Esophagus muscularis mucosa (tissue), 4 donors: ENCODE results near the gene VPS13D. TPM values are rescaled to one million over a fixed set of nuclear protein-coding genes. Genes with fewer than 3 reads are reported as not detected.
A peak's percentile ranks its signal among the peaks of the same experiment; 100 is the strongest.

Source experiments
- DNase-seq: peaks from one replicate; pipeline ENCODE4 v3.0.0-alpha.2; 2017; ENCODE audit errors: extremely low spot score
- H3K27ac ChIP-seq, 4 donors: fragments of 200-600 bp; sonication (generic); replicated peaks in 1 of 4; 1 replicate in 3 of 4; 2 replicates in 1 of 4; pipeline ENCODE4 v1.5.1; 2016 to 2019; ENCODE audit warnings: mild to moderate bottlenecking in 1 of 4
- H3K27me3 ChIP-seq, 4 donors: fragments of 200-600 bp; sonication (generic); one replicate each; pipeline versions ENCODE4 v1.5.1 to v1.6.0; 2016 to 2019
- H3K36me3 ChIP-seq, 4 donors: fragments of 200-600 bp; sonication (generic); one replicate each; pipeline ENCODE4 v1.5.1; 2016 to 2019
- H3K4me1 ChIP-seq, 4 donors: fragments of 200-600 bp; sonication (generic); one replicate each; pipeline ENCODE4 v1.5.1; 2016 to 2019
- H3K4me3 ChIP-seq, 4 donors: fragments of 200-600 bp; sonication (generic); 1 replicate in 2 of 4; 2 replicates in 2 of 4; pipeline ENCODE4 v1.5.1; 2016 to 2019; ENCODE audit warnings: mild to moderate bottlenecking in 4 of 4, moderate library complexity in 1 of 4
- H3K9me3 ChIP-seq, 4 donors: fragments of 200-600 bp; sonication (generic); 1 replicate in 3 of 4; 2 replicates in 1 of 4; pipeline ENCODE4 v1.5.1; 2016 to 2019
- CTCF ChIP-seq, 3 experiments: fragments of 200-600 bp in 2 of 3; fragments of 450-650 bp in 1 of 3; sonication (generic) in 2 of 3; IDR thresholded peaks; one replicate each; pipeline ENCODE4 v1.5.1; 2017 to 2019; ENCODE audit warnings: antibody characterized with exemption in 3 of 3, mild to moderate bottlenecking in 2 of 3, moderate library complexity in 1 of 3
- EP300 ChIP-seq: sonication (generic); formaldehyde crosslinking; IDR thresholded peaks from one replicate; pipeline ENCODE4 v1.6.1; 2017; ENCODE audit warnings: antibody characterized with exemption
- POLR2A ChIP-seq: fragments of 450-650 bp; IDR thresholded peaks from one replicate; pipeline ENCODE4 v1.6.1; 2017; ENCODE audit warnings: antibody characterized with exemption, moderate library complexity, mild to moderate bottlenecking, low read depth
- POLR2AphosphoS5 ChIP-seq, 2 donors: sonication (generic); formaldehyde crosslinking; IDR thresholded peaks; one replicate each; pipeline ENCODE4 v1.6.1; 2017; ENCODE audit warnings: antibody characterized with exemption in 2 of 2
- WGBS: methylation state at CpG from one replicate; pipeline ENCODE4 v1.1.5; 2018; 5-methylcytosine and 5-hydroxymethylcytosine counted together
- intact Hi-C: fragments of 100-400 bp; cut with DNase I; formaldehyde crosslinking; loops from one replicate; pipeline ENCODE4 v1.15.1; 2023
- total RNA-seq, 4 donors: library from RNA; depleted of rRNA; stranded (reverse); fragments of >200 nt; gene quantifications; one replicate each; pipeline versions ENCODE4 v1.1.0 to v1.2.1, GENCODE V29; 2016

The VPS13D gene
- total RNA-seq, 4 donors from 2014 or later = 67.8 to 93.3 (median 85.4) TPM

- H3K4me3 ChIP-seq = no peak overlapping the region
- H3K36me3 ChIP-seq = peaks cover 0 to 13% (median 2%) of the 10 kb centered on the region in 4 donors
- intact Hi-C loops = no loop called here
- no peak for DNase-seq
- TF ChIP-seq EP300 = no peak
- TF ChIP-seq POLR2A = no peak
- no peak for TF ChIP-seq POLR2AphosphoS5 (IDR thresholded peaks at IDR 0.05)
- TF ChIP-seq CTCF (IDR thresholded peaks at IDR 0.05) = no peak
- no peaks in the 10 kb centered on the region for H3K9me3 ChIP-seq
- H3K27ac ChIP-seq = no peak overlapping the region
- H3K4me1 ChIP-seq = peaks cover 25 to 75% (median 62%) of the 10 kb centered on the region in 4 donors
- 92% methylated on average over 11 of the region's 11 CpGs for WGBS
- no peaks in the 10 kb centered on the region for H3K27me3 ChIP-seq
These were observed 260.8 kb downstream of the VPS13D start for GRCh38 chr1:12490532-12491142.

- Histone ChIP-seq H3K9me3 (no peaks in the 10 kb centered on the region), H3K4me1 (peaks cover 25 to 75% (median 62%) of the 10 kb centered on the region in 4 donors), H3K36me3 (peaks cover 0 to 13% (median 2%) of the 10 kb centered on the region in 4 donors), H3K27me3 (no peaks in the 10 kb centered on the region), H3K4me3 (no peak overlapping the region), H3K27ac (peak overlapping the region in 2 of 4 donors; percentile 60 to 81)
- TF ChIP-seq POLR2AphosphoS5 (IDR thresholded peaks at IDR 0.05) (no peak), EP300 (no peak), CTCF (IDR thresholded peaks at IDR 0.05) (no peak), POLR2A (no peak)
- intact Hi-C loops = no loop called here
- WGBS = 86% methylated on average over 5 of the region's 5 CpGs
- no peak for DNase-seq
These were observed 261.8 kb downstream of the VPS13D start for GRCh38 chr1:12491656-12492055.

GRCh38 chr1:12495725-12496124 lies 265.9 kb downstream of the VPS13D start:
- Histone ChIP-seq H3K27me3 (no peaks in the 10 kb centered on the region), H3K4me1 (peaks cover 25 to 76% (median 70%) of the 10 kb centered on the region in 4 donors), H3K4me3 (no peak overlapping the region), H3K27ac (peak overlapping the region; percentile 65 to 81 (median 75)), H3K36me3 (peaks cover 0 to 40% (median 11%) of the 10 kb centered on the region in 4 donors), H3K9me3 (no peaks in the 10 kb centered on the region)
- no peak for DNase-seq
- 91% methylated on average over 11 of the region's 11 CpGs for WGBS
- TF ChIP-seq POLR2AphosphoS5 (IDR thresholded peaks at IDR 0.05) (no peak), POLR2A (no peak), EP300 (no peak), CTCF (IDR thresholded peaks at IDR 0.05) (no peak)
- intact Hi-C loops = no loop called here

- Histone ChIP-seq H3K36me3 (peaks cover 0 to 37% (median 11%) of the 10 kb centered on the region in 4 donors), H3K27me3 (no peaks in the 10 kb centered on the region), H3K27ac (peak overlapping the region; percentile 65 to 81 (median 75)), H3K4me3 (no peak overlapping the region), H3K4me1 (peaks cover 26 to 78% (median 72%) of the 10 kb centered on the region in 4 donors), H3K9me3 (no peaks in the 10 kb centered on the region)
- no peak for DNase-seq
- intact Hi-C loops = no loop called here
- peak; percentile 36 for TF ChIP-seq EP300
- TF ChIP-seq POLR2AphosphoS5 (IDR thresholded peaks at IDR 0.05) = peak; percentile 12 to 62
- TF ChIP-seq POLR2A = no peak
- WGBS = 62% methylated on average over 9 of the region's 9 CpGs
These were observed 266.5 kb downstream of the VPS13D start for GRCh38 chr1:12496154-12496961.

- H3K27me3 ChIP-seq = no peaks in the 10 kb centered on the region
- H3K9me3 ChIP-seq = no peaks in the 10 kb centered on the region
- no peak overlapping the region for H3K4me3 ChIP-seq
- TF ChIP-seq EP300 = no peak
- TF ChIP-seq POLR2AphosphoS5 (IDR thresholded peaks at IDR 0.05) = no peak
- TF ChIP-seq CTCF (IDR thresholded peaks at IDR 0.05) = no peak
- peak overlapping the region in 3 of 4 donors; percentile 6 to 79 (median 22) for H3K27ac ChIP-seq
- WGBS = 68% methylated on average over 12 of the region's 13 CpGs
- peaks cover 27 to 64% (median 58%) of the 10 kb centered on the region in 4 donors for H3K4me1 ChIP-seq
- H3K36me3 ChIP-seq = peaks cover 0 to 30% (median 11%) of the 10 kb centered on the region in 4 donors
- no peak for DNase-seq
- intact Hi-C loops = no loop called here
These were observed 269.9 kb downstream of the VPS13D start for GRCh38 chr1:12499539-12500240.
